GM06990 (cell line): ENCODE results near the gene USH1C.

Source experiments
- DNase-seq: peaks from one replicate; pipeline ENCODE4 v3.0.0-alpha.2; 2011; ENCODE audit not compliant: insufficient read length; ENCODE audit errors: extremely low read depth
- H3K27me3 ChIP-seq: replicated peaks from 2 replicates; pipeline ENCODE4 v1.6.0; 2011; ENCODE audit warnings: low read length; ENCODE audit not compliant: control insufficient read depth, insufficient read depth
- H3K36me3 ChIP-seq: 2 replicates; pipeline ENCODE4 v1.5.1; 2011; ENCODE audit warnings: low read length; ENCODE audit not compliant: control insufficient read depth, insufficient read depth
- H3K4me3 ChIP-seq: replicated peaks from 2 replicates; pipeline ENCODE4 v1.5.1; 2011; ENCODE audit warnings: low read depth, mild to moderate bottlenecking, control low read depth, low read length
- TF ChIP-seq, protein P1 (sequence below): IDR thresholded peaks from 2 replicates; pipeline ENCODE4 v1.5.1; 2011; ENCODE audit warnings: low read length, control low read depth, mild to moderate bottlenecking, inconsistent platforms; ENCODE audit not compliant: insufficient read depth, poor library complexity, severe bottlenecking

USH1C gene

DNA sequence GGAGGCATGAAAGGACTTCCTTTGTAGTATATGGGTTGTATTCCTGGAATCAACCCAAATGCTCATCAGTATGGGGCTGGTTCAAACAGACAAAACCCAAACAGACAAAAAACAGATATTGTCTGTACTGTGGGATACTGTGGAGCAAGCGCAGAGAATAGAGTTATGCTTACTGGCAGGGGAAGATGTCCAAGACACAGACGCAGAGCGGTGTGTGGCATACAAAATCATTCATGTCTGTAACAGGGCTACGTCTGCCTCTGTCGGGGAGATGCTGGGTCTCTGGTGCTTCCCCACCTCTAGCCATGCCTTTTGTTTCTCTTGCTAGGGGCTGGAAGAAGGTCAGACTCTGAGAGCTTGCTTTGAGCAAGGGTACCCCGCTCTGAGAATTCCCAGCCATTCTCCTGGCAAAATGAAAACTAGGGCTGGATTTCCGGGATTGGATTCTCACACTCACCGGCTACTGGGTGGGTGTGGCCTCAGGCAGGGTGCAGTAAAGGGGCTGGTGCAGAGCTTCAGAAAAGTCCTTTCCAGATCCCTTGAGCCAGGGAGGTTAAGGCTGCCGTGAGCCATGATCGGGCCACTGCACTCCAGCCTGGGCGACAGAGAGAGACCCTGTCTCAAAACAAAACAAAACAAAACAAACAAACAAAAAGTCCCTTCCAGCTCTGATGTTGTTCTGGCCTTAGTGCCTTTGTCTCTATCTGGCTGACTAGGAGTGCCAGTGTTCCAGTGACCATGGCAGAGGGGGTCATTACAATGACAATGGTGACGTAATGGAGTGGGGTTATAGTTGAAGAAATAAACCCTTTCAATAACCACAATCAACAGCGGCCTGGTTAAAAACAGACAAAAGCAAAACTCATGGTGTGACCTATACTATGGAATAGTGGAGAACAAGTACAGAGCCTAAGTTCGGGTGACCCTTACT, 64.7 kb downstream of the USH1C start:
- TF ChIP-seq, protein P1, sequence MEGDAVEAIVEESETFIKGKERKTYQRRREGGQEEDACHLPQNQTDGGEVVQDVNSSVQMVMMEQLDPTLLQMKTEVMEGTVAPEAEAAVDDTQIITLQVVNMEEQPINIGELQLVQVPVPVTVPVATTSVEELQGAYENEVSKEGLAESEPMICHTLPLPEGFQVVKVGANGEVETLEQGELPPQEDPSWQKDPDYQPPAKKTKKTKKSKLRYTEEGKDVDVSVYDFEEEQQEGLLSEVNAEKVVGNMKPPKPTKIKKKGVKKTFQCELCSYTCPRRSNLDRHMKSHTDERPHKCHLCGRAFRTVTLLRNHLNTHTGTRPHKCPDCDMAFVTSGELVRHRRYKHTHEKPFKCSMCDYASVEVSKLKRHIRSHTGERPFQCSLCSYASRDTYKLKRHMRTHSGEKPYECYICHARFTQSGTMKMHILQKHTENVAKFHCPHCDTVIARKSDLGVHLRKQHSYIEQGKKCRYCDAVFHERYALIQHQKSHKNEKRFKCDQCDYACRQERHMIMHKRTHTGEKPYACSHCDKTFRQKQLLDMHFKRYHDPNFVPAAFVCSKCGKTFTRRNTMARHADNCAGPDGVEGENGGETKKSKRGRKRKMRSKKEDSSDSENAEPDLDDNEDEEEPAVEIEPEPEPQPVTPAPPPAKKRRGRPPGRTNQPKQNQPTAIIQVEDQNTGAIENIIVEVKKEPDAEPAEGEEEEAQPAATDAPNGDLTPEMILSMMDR, result no peak
- no peak overlapping the region for H3K4me3 ChIP-seq
- no peak for DNase-seq

DNA sequence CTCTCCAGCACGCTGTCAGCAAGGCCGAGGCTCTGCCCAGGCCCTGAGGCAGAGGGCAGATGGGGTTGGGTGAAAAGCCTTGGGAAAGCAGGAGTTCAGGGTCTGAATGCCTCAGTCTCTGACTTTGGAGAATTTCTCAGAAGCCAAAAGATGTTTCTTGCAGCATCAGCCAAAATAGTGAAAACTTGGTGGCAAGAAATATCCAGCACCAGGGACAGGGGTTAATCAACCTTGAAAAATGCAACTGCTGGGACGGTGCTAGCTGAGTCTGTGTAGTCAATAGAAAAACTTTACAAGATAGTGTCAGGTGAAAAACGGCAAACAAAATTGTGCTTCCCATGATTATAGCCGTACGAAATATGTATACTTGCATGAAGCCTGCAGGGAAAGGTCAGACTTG, 66.1 kb downstream of the USH1C start:
- TF ChIP-seq, protein P1, result no peak
- no peak for DNase-seq
- Histone ChIP-seq H3K27me3 (no peaks in the 10 kb centered on the region; the same call in none of the 2 replicates), H3K36me3 (no peaks in the 10 kb centered on the region), H3K4me3 (no peak overlapping the region)

More for the DNA sequence above, 64.7 kb downstream of the USH1C start:
- no peaks in the 10 kb centered on the region; the same call in none of the 2 replicates for H3K27me3 ChIP-seq
- H3K36me3 ChIP-seq, result no peaks in the 10 kb centered on the region

DNA sequence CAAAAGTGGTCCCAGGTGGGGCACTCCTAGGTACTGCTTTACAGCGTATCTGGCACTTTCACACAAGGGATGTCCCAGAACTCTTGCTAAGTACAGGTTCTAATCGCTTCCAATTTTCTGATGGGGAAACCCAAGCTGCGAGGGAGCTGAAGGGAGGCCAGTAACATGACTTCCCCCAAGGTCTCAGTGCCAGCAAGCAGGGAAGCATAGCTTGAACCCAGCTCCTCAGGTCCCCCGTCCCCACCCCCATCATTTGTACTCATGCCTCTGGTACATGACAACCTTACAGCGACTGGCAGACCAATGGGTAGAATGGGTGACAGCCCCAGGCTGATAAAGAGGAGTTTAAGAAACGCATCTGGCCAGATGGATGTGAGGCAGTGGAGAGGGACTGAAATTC, 66.9 kb downstream of the USH1C start:
- H3K36me3 ChIP-seq, result no peaks in the 10 kb centered on the region
- DNase-seq, result no peak
- no peaks in the 10 kb centered on the region; the same call in none of the 2 replicates for H3K27me3 ChIP-seq
- TF ChIP-seq, protein P1, result no peak
- no peak overlapping the region for H3K4me3 ChIP-seq

DNA sequence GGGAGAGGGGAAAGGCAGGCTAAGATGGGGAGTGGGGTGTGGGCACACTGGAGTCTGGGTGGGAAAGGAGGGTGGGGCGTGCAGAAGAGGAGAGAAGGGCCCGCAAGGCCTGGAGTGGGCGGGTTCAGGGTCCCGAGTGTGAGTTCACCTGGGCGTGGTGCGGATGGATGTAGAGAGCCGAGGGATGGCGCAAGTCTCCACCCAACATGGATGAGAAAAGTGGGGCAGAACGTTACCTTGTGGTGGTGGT, 67.2 kb downstream of the USH1C start:
- no peak for DNase-seq
- H3K27me3 ChIP-seq, result no peaks in the 10 kb centered on the region; the same call in none of the 2 replicates
- H3K36me3 ChIP-seq, result no peaks in the 10 kb centered on the region
- TF ChIP-seq, protein P1, result no peak
- no peak overlapping the region for H3K4me3 ChIP-seq

DNA sequence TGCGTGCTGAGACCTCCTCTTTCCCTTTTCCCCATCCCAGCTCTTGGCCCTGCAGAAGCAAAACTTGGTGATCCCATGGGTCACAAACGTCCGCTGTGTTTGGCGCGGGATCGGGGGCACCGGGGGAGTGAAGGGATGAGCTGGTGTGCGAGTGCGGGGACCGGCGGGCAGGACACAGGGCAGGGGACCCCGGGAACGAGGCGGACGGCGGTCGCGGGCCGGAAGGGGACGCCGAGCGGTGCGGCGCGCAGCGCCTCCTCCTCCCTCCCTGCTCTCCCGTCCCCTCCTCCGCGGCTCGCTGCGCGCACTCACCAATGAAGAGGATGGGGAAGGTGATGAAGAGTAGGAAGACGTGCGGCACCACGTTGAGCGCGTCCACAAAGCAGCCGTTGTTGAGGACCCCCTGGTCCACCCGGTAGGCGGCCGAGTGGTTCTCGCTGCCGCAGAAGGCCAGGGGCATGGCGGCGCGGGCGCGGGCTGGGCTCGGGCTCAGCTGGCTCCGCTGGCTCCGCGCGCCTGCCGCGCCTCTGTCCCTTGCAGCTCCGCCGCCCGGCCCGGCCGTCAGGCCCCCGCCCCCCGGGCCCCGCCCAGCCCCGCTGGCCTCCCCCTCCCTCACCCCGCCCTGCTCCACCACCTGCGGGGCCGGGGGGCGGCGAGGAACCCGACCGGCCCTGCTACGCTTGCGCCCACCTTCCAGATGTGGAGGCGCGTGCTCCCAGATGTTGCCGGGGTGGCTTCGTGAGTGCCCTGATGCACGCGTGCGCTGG, 67.7 kb downstream of the USH1C start, which contains the start of gene ABCC8:
Gene ABCC8, minus strand, starts transcription at position 529 of the 767 bp plus-strand sequence. Its CDS starts 69 bp downstream, at position 460.
- TF ChIP-seq, protein P1, result no peak
- Histone ChIP-seq H3K27me3 (no peaks in the 10 kb centered on the region; the same call in none of the 2 replicates), H3K36me3 (no peaks in the 10 kb centered on the region), H3K4me3 (no peak within 1 kb of the TSS)
- no peak for DNase-seq
